H1 (cell line): ENCODE measurements around the gene SLC30A9.

Experiments used
- BACH1 ChIP-seq: IDR thresholded peaks from 2 replicates; pipeline ENCODE4 v1.6.1; 2012; ENCODE audit warnings: low read length, improper control_type of control experiment
- CTCF ChIP-seq, 3 experiments: IDR thresholded peaks; 1 replicate in 2 of 3; 2 replicates in 1 of 3; pipeline versions ENCODE4 v1.5.1 to v1.6.1; 2011; ENCODE audit warnings: low read length in 3 of 3, mild to moderate bottlenecking in 3 of 3, inconsistent platforms in 2 of 3, low read depth in 1 of 3, moderate library complexity in 1 of 3; ENCODE audit not compliant: insufficient read depth in 1 of 3; ENCODE audit errors: control extremely low read depth in 1 of 3
- POLR2A ChIP-seq, 2 experiments: IDR thresholded peaks; 1 replicate in 1 of 2; 2 replicates in 1 of 2; pipeline ENCODE4 v1.6.1; 2011; ENCODE audit warnings: low read depth in 2 of 2, low read length in 2 of 2, mild to moderate bottlenecking in 2 of 2; ENCODE audit errors: control extremely low read depth in 1 of 2
- POLR2AphosphoS5 ChIP-seq: IDR thresholded peaks from 2 replicates; pipeline ENCODE4 v1.6.1; 2011; ENCODE audit warnings: low read depth, low read length

GRCh38 chr4:41999321-41999720, 9.0 kb downstream of the SLC30A9 start:
- TF ChIP-seq CTCF (IDR thresholded peaks at IDR 0.05; ENCODE audit: control extremely low read depth in 1 of 3, insufficient read depth in 1 of 3, low read depth in 1 of 3, low read length in 3 of 3) (no peak), POLR2AphosphoS5 (no peak), BACH1 (no peak), POLR2A (IDR thresholded peaks at IDR 0.05; ENCODE audit: control extremely low read depth in 1 of 2, low read depth in 2 of 2, low read length in 2 of 2) (no peak)
